HS-5 (cell line): ENCODE measurements around the gene CHI3L1.

Experiments used
- DNase-seq: peaks from one replicate; pipeline ENCODE4 v3.0.0-alpha.2; 2012; ENCODE audit warnings: low read depth

CHI3L1 gene

GRCh38 chr1:203133970-203134725 lies 52.4 kb downstream of the CHI3L1 start:
- DNase-seq: no peak

- DNase-seq: no peak
These were observed 54.8 kb downstream of the CHI3L1 start for GRCh38 chr1:203131548-203132200.

GRCh38 chr1:203130358-203130985 lies 56.0 kb downstream of the CHI3L1 start:
- DNase-seq: no peak

- DNase-seq: no peak
These were observed 56.8 kb downstream of the CHI3L1 start for GRCh38 chr1:203129501-203130231.
